Measurements from ENCODE around the gene EPYC.

Gene EPYC

DNA sequence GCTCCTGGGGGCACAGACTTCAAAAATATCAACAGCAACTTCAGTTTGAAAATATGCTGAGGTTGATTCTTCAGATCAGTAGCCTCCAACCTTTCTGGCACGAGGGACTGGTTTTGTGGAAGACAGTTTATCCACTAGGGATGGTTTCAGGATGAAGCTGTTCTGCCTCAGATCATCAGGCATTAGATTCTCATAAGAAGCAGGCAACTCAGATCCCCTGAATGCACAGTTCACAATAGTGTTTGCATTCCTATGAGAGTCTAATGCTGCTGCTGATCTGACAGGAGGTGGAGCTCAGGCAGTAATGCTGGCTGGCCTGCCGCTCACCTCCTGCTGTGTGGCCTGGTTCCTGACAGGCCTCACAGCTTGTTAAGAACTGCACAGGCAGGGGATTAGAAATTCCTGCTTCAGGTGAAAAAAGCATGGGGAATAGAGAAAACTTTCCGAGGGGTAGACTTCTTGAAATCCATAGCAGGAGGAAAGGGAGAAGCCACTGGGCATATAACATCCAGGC lies 12.8 kb downstream of the EPYC start:
- H3K9ac ChIP-seq (ENCODE audit: low read depth, low read length): no peak overlapping the region
- H3K36me3 ChIP-seq (ENCODE audit: insufficient read depth, low read length): no peaks in the 10 kb centered on the region
- no peaks in the 10 kb centered on the region for H3K9me3 ChIP-seq (ENCODE audit: insufficient read depth, low read length, severe bottlenecking)
- no peak overlapping the region for H2AFZ ChIP-seq (ENCODE audit: low read depth, low read length)
- DNase-seq (no peak), ATAC-seq (ENCODE audit: insufficient read depth, low read depth) (no peak)
- no peak overlapping the region for H3K27ac ChIP-seq (ENCODE audit: low read length)
- no peaks in the 10 kb centered on the region for H4K20me1 ChIP-seq (ENCODE audit: insufficient read depth, low read length)
- no peaks in the 10 kb centered on the region for H3K79me2 ChIP-seq (ENCODE audit: insufficient read depth, low read length)
- no peak overlapping the region for H3K4me3 ChIP-seq (ENCODE audit: low read depth in 1 of 2, low read length in 2 of 2)
- H3K27me3 ChIP-seq (ENCODE audit: insufficient read depth, low read length, poor library complexity): no peaks in the 10 kb centered on the region
- TF ChIP-seq, protein P1, sequence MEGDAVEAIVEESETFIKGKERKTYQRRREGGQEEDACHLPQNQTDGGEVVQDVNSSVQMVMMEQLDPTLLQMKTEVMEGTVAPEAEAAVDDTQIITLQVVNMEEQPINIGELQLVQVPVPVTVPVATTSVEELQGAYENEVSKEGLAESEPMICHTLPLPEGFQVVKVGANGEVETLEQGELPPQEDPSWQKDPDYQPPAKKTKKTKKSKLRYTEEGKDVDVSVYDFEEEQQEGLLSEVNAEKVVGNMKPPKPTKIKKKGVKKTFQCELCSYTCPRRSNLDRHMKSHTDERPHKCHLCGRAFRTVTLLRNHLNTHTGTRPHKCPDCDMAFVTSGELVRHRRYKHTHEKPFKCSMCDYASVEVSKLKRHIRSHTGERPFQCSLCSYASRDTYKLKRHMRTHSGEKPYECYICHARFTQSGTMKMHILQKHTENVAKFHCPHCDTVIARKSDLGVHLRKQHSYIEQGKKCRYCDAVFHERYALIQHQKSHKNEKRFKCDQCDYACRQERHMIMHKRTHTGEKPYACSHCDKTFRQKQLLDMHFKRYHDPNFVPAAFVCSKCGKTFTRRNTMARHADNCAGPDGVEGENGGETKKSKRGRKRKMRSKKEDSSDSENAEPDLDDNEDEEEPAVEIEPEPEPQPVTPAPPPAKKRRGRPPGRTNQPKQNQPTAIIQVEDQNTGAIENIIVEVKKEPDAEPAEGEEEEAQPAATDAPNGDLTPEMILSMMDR (IDR thresholded peaks at IDR 0.05; ENCODE audit: borderline replicate concordance, extremely low read depth, low read length, poor library complexity, severe bottlenecking): no peak
- no peak for TF ChIP-seq EZH2 (IDR thresholded peaks at IDR 0.05; ENCODE audit: borderline replicate concordance, low read depth, low read length, severe bottlenecking)
- H3K4me1 ChIP-seq (ENCODE audit: insufficient read depth, low read length): no peaks in the 10 kb centered on the region
- H3K4me2 ChIP-seq (ENCODE audit: insufficient read depth, low read length): no peak overlapping the region

DNA sequence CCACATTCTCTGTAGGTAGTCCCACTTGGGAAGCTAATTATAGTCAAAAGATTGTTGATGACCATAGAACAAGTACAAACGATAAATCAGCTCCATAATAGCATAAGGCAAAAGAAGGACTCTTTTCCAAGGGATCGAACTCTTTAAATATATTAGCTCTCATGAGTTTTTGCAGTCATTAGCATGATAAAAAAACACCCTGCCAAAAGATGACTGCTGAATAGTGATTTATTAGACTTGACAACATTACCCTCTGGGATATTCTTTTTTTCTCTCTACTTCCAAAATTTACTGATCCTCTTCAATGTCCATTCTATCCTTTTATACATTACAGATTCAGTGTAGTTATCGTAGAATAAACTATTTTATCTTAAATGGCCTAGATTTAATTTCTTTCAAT lies 14.2 kb downstream of the EPYC start:
- H3K9me3 ChIP-seq (ENCODE audit: insufficient read depth, low read length, severe bottlenecking): no peaks in the 10 kb centered on the region
- H3K9ac ChIP-seq (ENCODE audit: low read depth, low read length): no peak overlapping the region
- H3K4me1 ChIP-seq (ENCODE audit: insufficient read depth, low read length): no peaks in the 10 kb centered on the region
- H4K20me1 ChIP-seq (ENCODE audit: insufficient read depth, low read length): no peaks in the 10 kb centered on the region
- H3K36me3 ChIP-seq (ENCODE audit: insufficient read depth, low read length): no peaks in the 10 kb centered on the region
- no peak for TF ChIP-seq EZH2 (IDR thresholded peaks at IDR 0.05; ENCODE audit: borderline replicate concordance, low read depth, low read length, severe bottlenecking)
- TF ChIP-seq, protein P1 (IDR thresholded peaks at IDR 0.05; ENCODE audit: borderline replicate concordance, extremely low read depth, low read length, poor library complexity, severe bottlenecking): no peak
- H3K27ac ChIP-seq (ENCODE audit: low read length): no peak overlapping the region
- no peak overlapping the region for H2AFZ ChIP-seq (ENCODE audit: low read depth, low read length)
- no peaks in the 10 kb centered on the region for H3K79me2 ChIP-seq (ENCODE audit: insufficient read depth, low read length)
- no peaks in the 10 kb centered on the region for H3K27me3 ChIP-seq (ENCODE audit: insufficient read depth, low read length, poor library complexity)
- H3K4me3 ChIP-seq (ENCODE audit: low read depth in 1 of 2, low read length in 2 of 2): no peak overlapping the region
- no peak for DNase-seq
- no peak overlapping the region for H3K4me2 ChIP-seq (ENCODE audit: insufficient read depth, low read length)
- ATAC-seq (ENCODE audit: insufficient read depth, low read depth): no peak

DNA sequence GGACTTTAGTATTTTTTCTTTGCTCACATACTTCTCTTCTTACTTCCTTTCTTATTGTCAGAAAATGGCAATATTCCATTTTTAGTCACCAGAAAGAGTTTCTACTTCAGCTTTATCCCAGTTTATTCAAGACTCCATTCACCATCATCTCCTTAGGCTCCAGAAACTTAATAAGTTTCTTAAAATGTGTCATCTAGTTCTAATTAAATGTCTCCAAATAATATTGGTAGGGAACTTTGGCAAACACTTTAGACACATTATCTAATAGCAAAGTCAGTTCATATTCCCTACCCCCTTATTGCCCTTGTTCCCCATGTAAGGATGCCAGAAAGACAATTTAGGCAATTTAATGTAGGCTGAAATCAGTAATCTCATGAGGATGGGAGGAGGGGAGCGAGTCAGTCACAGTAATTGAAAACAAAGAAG lies 15.1 kb downstream of the EPYC start:
- H3K4me2 ChIP-seq (ENCODE audit: insufficient read depth, low read length): no peak overlapping the region
- no peak for TF ChIP-seq EZH2 (IDR thresholded peaks at IDR 0.05; ENCODE audit: borderline replicate concordance, low read depth, low read length, severe bottlenecking)
- TF ChIP-seq, protein P1 (IDR thresholded peaks at IDR 0.05; ENCODE audit: borderline replicate concordance, extremely low read depth, low read length, poor library complexity, severe bottlenecking): no peak
- DNase-seq (no peak), ATAC-seq (ENCODE audit: insufficient read depth, low read depth) (no peak)
- no peaks in the 10 kb centered on the region for H3K79me2 ChIP-seq (ENCODE audit: insufficient read depth, low read length)
- no peaks in the 10 kb centered on the region for H3K27me3 ChIP-seq (ENCODE audit: insufficient read depth, low read length, poor library complexity)
- no peaks in the 10 kb centered on the region for H4K20me1 ChIP-seq (ENCODE audit: insufficient read depth, low read length)
- no peak overlapping the region for H3K4me3 ChIP-seq (ENCODE audit: low read depth in 1 of 2, low read length in 2 of 2)
- H3K9me3 ChIP-seq (ENCODE audit: insufficient read depth, low read length, severe bottlenecking): no peaks in the 10 kb centered on the region
- no peak overlapping the region for H2AFZ ChIP-seq (ENCODE audit: low read depth, low read length)
- no peaks in the 10 kb centered on the region for H3K4me1 ChIP-seq (ENCODE audit: insufficient read depth, low read length)
- H3K9ac ChIP-seq (ENCODE audit: low read depth, low read length): no peak overlapping the region
- no peak overlapping the region for H3K27ac ChIP-seq (ENCODE audit: low read length)
- no peaks in the 10 kb centered on the region for H3K36me3 ChIP-seq (ENCODE audit: insufficient read depth, low read length)

DNA sequence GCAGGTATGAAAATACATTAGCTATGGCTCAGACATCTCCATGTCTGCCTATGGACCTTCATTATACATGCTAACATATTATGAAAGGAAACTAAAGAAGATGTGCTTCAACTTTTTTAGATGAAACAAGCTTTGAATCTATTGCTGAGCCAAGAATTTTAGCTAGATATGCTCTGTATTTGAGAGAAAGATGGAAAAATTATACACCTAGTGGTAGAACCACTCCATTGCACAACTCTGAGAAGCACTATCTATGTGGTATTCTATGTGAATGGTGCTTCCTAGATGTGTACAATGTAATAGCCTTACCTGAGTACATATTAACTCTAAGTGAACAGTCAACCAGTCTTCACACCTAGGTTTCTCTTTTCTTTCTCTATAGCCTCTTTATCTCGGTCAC lies 17.3 kb downstream of the EPYC start:
- H3K27me3 ChIP-seq (ENCODE audit: insufficient read depth, low read length, poor library complexity): no peaks in the 10 kb centered on the region
- H2AFZ ChIP-seq (ENCODE audit: low read depth, low read length): no peak overlapping the region
- TF ChIP-seq, protein P1 (IDR thresholded peaks at IDR 0.05; ENCODE audit: borderline replicate concordance, extremely low read depth, low read length, poor library complexity, severe bottlenecking): peak; percentile 40
- no peak for TF ChIP-seq EZH2 (IDR thresholded peaks at IDR 0.05; ENCODE audit: borderline replicate concordance, low read depth, low read length, severe bottlenecking)
- no peak overlapping the region for H3K9ac ChIP-seq (ENCODE audit: low read depth, low read length)
- DNase-seq (no peak), ATAC-seq (ENCODE audit: insufficient read depth, low read depth) (peak; percentile 47; the same call in 1 of the 3 replicates)
- H3K79me2 ChIP-seq (ENCODE audit: insufficient read depth, low read length): no peaks in the 10 kb centered on the region
- no peak overlapping the region for H3K4me2 ChIP-seq (ENCODE audit: insufficient read depth, low read length)
- no peak overlapping the region for H3K4me3 ChIP-seq (ENCODE audit: low read depth in 1 of 2, low read length in 2 of 2)
- H4K20me1 ChIP-seq (ENCODE audit: insufficient read depth, low read length): no peaks in the 10 kb centered on the region
- H3K36me3 ChIP-seq (ENCODE audit: insufficient read depth, low read length): no peaks in the 10 kb centered on the region
- H3K27ac ChIP-seq (ENCODE audit: low read length): no peak overlapping the region
- H3K9me3 ChIP-seq (ENCODE audit: insufficient read depth, low read length, severe bottlenecking): no peaks in the 10 kb centered on the region
- H3K4me1 ChIP-seq (ENCODE audit: insufficient read depth, low read length): no peaks in the 10 kb centered on the region
